Mononuclear cell (primary cell): ENCODE results near the gene NMT2. TPM values are rescaled to one million over a fixed set of nuclear protein-coding genes. Genes with fewer than 3 reads are reported as not detected.

Experiments
- H3K27me3 ChIP-seq: 2 replicates; pipeline ENCODE4 v1.6.0; 2011; ENCODE audit warnings: low read length, control low read depth; ENCODE audit not compliant: insufficient read depth
- H3K4me1 ChIP-seq: 2 replicates; pipeline ENCODE4 v1.5.1; 2011; ENCODE audit warnings: mild to moderate bottlenecking, low read length, control low read depth; ENCODE audit not compliant: insufficient read depth
- H3K4me3 ChIP-seq: 2 replicates; pipeline ENCODE4 v1.5.1; 2011; ENCODE audit warnings: mild to moderate bottlenecking, low read length, moderate library complexity
- H3K9me3 ChIP-seq: 2 replicates; pipeline ENCODE4 v1.5.1; 2011; ENCODE audit warnings: low read depth, mild to moderate bottlenecking, control low read depth, low read length
- total RNA-seq: library from RNA; depleted of rRNA; stranded (reverse); fragments of >200 nt; gene quantifications from one replicate; pipeline ENCODE4 v1.2.3, GENCODE V29; 2012

The NMT2 gene
- total RNA-seq, 1 donor, result 17.1 TPM

DNA sequence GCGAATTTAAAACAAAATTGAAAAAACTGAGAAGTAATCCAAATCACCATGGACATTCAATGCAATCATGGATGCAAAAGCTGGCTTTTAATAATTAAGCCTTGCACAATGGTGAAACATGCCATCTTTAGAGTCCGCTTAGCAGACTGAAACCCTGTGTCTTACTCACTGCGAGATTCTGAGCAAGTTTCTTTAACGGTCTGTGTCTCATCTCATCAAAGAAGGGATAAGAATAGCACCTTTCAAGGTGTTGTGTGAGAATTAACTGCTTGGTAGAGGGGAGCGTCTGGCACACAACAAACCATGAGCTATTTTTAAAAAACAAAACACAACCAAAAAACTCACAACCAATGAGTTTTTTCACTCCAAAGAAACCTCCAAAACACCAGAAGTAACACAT is 101.3 kb downstream of the NMT2 start:
- Histone ChIP-seq H3K9me3 (no peaks in the 10 kb centered on the region), H3K4me1 (no peaks in the 10 kb centered on the region), H3K27me3 (no peaks in the 10 kb centered on the region), H3K4me3 (no peak overlapping the region)

DNA sequence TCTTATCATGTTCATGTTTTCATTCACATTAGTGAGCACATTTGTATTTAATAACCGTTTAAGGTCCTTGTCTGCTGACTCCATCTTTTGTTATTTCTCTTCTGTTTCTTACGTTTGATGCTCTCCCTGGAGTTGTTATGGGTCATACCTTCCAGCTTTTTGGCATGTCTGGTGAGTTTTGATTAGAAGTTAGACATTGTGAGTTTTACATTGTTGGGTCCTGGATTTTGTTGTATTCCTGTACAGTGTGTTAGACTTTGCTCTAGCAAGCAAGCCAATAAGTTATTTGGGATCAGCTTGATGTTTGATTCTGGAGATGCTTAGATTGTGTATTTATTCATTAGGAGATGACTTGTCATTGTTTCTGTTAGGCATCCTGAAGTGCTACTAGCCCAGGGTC is 107.9 kb downstream of the NMT2 start:
- Histone ChIP-seq H3K27me3 (peaks cover 15% of the 10 kb centered on the region), H3K4me3 (no peak overlapping the region), H3K4me1 (no peaks in the 10 kb centered on the region), H3K9me3 (peaks cover 13% of the 10 kb centered on the region)

DNA sequence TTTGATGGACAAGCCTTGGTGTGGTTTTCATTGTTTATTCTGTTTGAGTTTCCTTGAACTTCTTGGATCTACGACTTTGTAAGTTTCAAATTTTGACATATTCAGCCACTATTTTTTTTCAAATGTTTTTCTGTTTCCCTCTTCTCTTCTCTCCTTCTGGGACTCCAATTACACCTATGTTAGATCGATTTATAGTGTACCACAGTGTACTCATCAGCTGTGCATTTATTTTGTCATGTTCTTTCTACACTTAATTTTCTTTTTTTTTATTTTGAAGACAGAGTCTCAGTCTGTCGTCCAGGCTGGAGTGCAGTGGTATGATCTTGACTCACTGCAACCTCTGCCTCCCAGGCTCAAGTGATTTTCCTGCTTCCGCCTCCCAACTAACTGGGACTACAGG is 108.6 kb downstream of the NMT2 start:
- Histone ChIP-seq H3K27me3 (peaks cover 15% of the 10 kb centered on the region), H3K4me1 (no peaks in the 10 kb centered on the region), H3K9me3 (peaks cover 13% of the 10 kb centered on the region), H3K4me3 (no peak overlapping the region)

DNA sequence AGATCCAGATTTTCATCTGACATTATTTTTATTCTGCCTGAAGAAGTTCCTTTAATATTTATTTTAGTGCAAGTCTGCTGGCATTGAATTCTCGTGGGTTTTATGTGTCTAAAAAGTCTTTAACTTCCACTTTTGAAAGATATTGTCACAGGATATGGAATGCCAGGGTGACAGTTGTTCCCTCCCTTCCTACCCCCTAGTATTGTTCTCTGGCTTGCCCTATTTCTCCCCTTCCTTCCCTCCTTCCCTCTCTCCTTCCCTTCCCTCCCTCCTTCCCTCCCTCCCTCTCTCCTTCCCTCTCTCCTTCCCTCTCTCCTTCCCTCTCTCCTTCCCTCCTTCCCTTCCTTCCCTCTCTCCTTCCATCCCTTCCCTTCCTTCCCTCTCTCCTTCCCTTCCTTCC is 109.8 kb downstream of the NMT2 start:
- Histone ChIP-seq H3K4me1 (no peaks in the 10 kb centered on the region), H3K4me3 (no peak overlapping the region), H3K27me3 (peaks cover 15% of the 10 kb centered on the region), H3K9me3 (peaks cover 13% of the 10 kb centered on the region)

Other genes starting within 250 kb of the NMT2 start
- gene DCLRE1C, start 214.6 kb downstream of the NMT2 start, total RNA-seq, result 15.2 TPM
- not detected for gene MEIG1, start 209.3 kb downstream of the NMT2 start, total RNA-seq
- gene OLAH, start 124.8 kb downstream of the NMT2 start, total RNA-seq, result not detected
- gene ACBD7, start 79.9 kb downstream of the NMT2 start, total RNA-seq, result 0.42 TPM
- 15.6 TPM for gene RPP38, start 71.3 kb downstream of the NMT2 start, total RNA-seq
- gene FAM171A1, start 202.6 kb upstream of the NMT2 start, total RNA-seq, result 0.84 TPM